Lower lobe of right lung (tissue), 2 donors: ENCODE measurements around the gene PCDHGA10. TPM values are rescaled to one million over a fixed set of nuclear protein-coding genes. Genes with fewer than 3 reads are reported as not detected.
"Not testable (repeated sequence)": the region's sequence is repeated elsewhere in the genome, so short reads cannot be mapped to it uniquely, and the experiment has no call there.

Source experiments
- ATAC-seq, 2 donors: fragments of 200-7000 bp; cut with Tn5 transposase; one replicate each; pipeline ENCODE4 v1.9.1; 2020 to 2022; ENCODE audit warnings: mild to moderate bottlenecking in 2 of 2, moderate library complexity in 2 of 2
- DNase-seq: peaks from one replicate; pipeline ENCODE4 v3.0.0-alpha.2; 2020
- H3K27ac ChIP-seq: fragments of 200-600 bp; one replicate; pipeline ENCODE4 v1.8.0; 2022
- H3K27me3 ChIP-seq: fragments of 200-600 bp; one replicate; pipeline ENCODE4 v1.8.0; 2022; ENCODE audit warnings: low read depth
- H3K36me3 ChIP-seq: fragments of 200-600 bp; one replicate; pipeline ENCODE4 v1.8.0; 2022; ENCODE audit warnings: mild to moderate bottlenecking
- H3K4me1 ChIP-seq: fragments of 200-600 bp; one replicate; pipeline ENCODE4 v1.8.0; 2022
- H3K4me3 ChIP-seq: fragments of 200-600 bp; one replicate; pipeline ENCODE4 v1.8.0; 2022; ENCODE audit warnings: mild to moderate bottlenecking
- H3K9me3 ChIP-seq: fragments of 200-600 bp; one replicate; pipeline ENCODE4 v1.8.0; 2022
- intact Hi-C: fragments of 100-400 bp; cut with DNase I; formaldehyde crosslinking; loops from one replicate; pipeline ENCODE4 v1.11.0; 2022
- total RNA-seq: library from RNA; stranded (reverse); fragmentation: NEBNext Ultra II Directional; extraction: Animal tissue kit (Norgen Biotek cat#: 25700); gene quantifications from one replicate; pipeline ENCODE4 v1.2.1, GENCODE V29; 2021
- TF ChIP-seq, protein P1 (sequence below): fragments of 200-600 bp; IDR thresholded peaks from one replicate; pipeline ENCODE4 v1.8.0; 2022; ENCODE audit warnings: antibody characterized with exemption, mild to moderate bottlenecking
- donor health status: DM: no; HTN: yes; CAD: no; lungs with severe emphysema.

The PCDHGA10 gene
- total RNA-seq, 1 donor from 2014 or later: 5.4 TPM

DNA sequence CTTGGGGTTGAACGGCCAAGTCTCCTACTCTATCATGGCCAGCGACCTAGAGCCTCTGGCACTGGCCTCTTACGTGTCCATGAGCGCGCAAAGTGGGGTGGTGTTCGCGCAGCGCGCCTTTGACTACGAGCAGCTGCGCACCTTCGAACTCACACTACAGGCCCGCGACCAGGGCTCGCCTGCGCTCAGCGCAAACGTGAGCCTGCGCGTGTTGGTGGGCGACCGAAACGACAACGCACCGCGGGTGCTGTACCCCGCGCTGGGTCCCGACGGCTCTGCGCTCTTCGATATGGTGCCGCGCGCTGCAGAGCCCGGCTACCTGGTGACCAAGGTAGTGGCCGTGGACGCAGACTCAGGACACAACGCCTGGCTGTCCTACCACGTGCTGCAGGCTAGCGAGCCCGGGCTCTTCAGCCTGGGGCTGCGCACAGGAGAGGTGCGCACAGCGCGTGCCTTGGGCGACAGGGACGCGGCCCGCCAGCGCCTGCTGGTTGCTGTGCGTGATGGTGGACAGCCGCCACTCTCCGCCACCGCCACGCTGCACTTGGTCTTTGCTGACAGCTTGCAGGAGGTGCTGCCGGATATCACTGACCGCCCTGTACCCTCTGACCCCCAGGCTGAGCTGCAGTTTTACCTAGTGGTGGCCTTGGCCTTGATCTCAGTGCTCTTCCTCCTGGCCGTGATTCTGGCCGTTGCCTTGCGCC, 13.1 kb upstream of the PCDHGA10 start:
- DNase-seq: no peak
- H3K27ac ChIP-seq: no peak overlapping the region
- H3K4me1 ChIP-seq: no peaks in the 10 kb centered on the region
- peaks cover 40% of the 10 kb centered on the region for H3K27me3 ChIP-seq
- H3K4me3 ChIP-seq: no peak overlapping the region
- no peaks in the 10 kb centered on the region for H3K36me3 ChIP-seq
- intact Hi-C loops: no loop called here
- no peak for ATAC-seq
- H3K9me3 ChIP-seq: peaks cover 63% of the 10 kb centered on the region
- TF ChIP-seq, protein P1, sequence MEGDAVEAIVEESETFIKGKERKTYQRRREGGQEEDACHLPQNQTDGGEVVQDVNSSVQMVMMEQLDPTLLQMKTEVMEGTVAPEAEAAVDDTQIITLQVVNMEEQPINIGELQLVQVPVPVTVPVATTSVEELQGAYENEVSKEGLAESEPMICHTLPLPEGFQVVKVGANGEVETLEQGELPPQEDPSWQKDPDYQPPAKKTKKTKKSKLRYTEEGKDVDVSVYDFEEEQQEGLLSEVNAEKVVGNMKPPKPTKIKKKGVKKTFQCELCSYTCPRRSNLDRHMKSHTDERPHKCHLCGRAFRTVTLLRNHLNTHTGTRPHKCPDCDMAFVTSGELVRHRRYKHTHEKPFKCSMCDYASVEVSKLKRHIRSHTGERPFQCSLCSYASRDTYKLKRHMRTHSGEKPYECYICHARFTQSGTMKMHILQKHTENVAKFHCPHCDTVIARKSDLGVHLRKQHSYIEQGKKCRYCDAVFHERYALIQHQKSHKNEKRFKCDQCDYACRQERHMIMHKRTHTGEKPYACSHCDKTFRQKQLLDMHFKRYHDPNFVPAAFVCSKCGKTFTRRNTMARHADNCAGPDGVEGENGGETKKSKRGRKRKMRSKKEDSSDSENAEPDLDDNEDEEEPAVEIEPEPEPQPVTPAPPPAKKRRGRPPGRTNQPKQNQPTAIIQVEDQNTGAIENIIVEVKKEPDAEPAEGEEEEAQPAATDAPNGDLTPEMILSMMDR: no peak

DNA sequence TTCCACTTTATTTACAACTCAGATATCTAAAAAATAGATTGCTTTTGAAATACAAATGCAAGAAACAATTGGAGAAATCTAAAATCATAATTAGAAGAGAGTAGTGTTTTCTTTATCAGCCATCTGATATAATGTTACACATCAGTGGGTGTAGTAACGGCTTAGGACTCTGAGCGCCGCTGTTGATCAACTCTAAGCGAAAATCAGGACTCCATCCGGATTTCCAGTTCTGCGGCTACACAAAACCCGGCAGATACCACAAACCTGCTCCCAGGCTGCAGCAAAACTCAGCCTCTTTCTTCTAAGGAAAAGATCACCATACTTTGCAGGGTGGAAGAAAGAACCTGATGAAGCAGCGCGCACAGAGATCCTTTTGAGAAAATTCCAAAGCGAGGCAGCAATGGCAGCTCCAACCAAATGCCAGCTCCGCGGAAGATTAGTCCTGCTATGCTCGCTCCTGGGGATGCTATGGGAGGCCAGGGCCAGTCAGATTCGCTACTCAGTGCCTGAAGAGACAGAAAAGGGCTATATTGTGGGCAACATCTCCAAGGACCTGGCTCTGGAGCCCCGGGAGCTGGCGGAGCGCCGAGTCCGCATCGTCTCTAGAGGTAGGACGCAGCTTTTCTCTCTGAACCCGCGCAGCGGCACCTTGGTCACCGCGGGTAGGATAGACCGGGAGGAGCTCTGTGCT, 10.1 kb upstream of the PCDHGA10 start, which contains the start of gene PCDHGA9:
TSS of gene PCDHGA9 (plus strand) at position 226 of the 691 bp plus-strand sequence. CDS start at position 401, 175 bp downstream.
- no peaks in the 10 kb centered on the region for H3K36me3 ChIP-seq
- no peaks in the 10 kb centered on the region for H3K4me1 ChIP-seq
- ATAC-seq (peak in 1 of 2 donors; percentile 47), DNase-seq (no peak)
- H3K27me3 ChIP-seq: peaks cover 20% of the 10 kb centered on the region
- peak within 1 kb of the TSS; percentile 32 for H3K4me3 ChIP-seq
- intact Hi-C loops: no loop called here
- TF ChIP-seq, protein P1: peak; percentile 33
- peaks cover 49% of the 10 kb centered on the region for H3K9me3 ChIP-seq
- no peak within 1 kb of the TSS for H3K27ac ChIP-seq

DNA sequence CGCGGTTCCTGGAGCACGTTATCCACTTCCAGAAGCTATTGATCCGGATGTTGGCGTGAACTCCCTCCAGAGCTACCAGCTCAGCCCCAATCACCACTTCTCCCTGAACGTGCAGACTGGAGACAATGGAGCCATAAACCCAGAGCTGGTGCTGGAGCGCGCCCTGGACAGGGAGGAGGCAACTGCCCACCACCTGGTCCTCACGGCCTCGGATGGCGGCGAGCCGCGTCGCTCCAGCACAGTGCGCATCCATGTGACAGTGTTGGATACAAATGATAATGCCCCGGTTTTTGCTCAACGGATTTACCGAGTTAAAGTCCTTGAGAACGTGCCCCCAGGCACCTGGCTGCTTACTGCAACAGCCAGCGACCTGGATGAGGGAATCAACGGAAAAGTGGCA, 9.4 kb upstream of the PCDHGA10 start:
- no peak for ATAC-seq
- peaks cover 20% of the 10 kb centered on the region for H3K27me3 ChIP-seq
- H3K4me1 ChIP-seq: no peaks in the 10 kb centered on the region
- DNase-seq: no peak
- peak overlapping the region; percentile 32 for H3K4me3 ChIP-seq
- intact Hi-C loops: no loop called here
- H3K9me3 ChIP-seq: peaks cover 54% of the 10 kb centered on the region
- H3K36me3 ChIP-seq: no peaks in the 10 kb centered on the region
- no peak overlapping the region for H3K27ac ChIP-seq
- TF ChIP-seq, protein P1: no peak

DNA sequence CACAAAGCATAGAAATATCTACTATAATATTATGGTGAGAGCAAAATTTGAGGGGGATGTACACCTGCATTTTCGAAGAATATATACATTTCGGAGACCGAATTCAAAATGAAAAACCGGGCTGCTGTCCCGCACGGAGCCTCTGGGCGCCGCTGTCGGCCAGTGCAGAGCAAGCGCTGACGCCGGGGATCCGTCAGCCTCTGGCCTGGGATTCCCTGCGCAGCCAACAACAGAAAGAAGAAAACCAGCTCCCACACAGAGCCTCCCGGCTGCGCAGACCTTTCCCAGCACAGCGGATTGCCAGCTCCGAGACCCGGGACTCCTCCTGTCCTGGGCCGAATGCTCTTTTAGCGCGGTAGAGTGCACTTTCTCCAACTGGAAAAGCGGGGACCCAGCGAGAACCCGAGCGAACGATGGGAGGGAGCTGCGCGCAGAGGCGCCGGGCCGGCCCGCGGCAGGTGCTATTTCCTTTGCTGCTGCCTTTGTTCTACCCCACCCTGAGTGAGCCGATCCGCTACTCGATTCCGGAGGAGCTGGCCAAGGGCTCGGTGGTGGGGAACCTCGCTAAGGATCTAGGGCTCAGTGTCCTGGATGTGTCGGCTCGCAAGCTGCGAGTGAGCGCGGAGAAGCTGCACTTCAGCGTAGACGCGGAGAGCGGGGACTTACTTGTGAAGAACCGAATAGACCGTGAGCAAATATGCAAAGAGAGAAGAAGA, 4.8 kb upstream of the PCDHGA10 start, which contains the start of gene PCDHGB6:
TSS of gene PCDHGB6 (plus strand) at position 232 of the 716 bp plus-strand sequence. CDS start at position 414, 182 bp downstream.
- peaks cover 65% of the 10 kb centered on the region for H3K9me3 ChIP-seq
- ATAC-seq: peak; percentile 84 to 90
- peak within 1 kb of the TSS; percentile 44 for H3K4me3 ChIP-seq
- H3K27ac ChIP-seq, intact Hi-C loops, H3K4me1 ChIP-seq, H3K36me3 ChIP-seq: not testable (repeated sequence)
- H3K27me3 ChIP-seq: peaks cover 16% of the 10 kb centered on the region
- DNase-seq: peak; percentile 76
- TF ChIP-seq, protein P1: peak; percentile 59

DNA sequence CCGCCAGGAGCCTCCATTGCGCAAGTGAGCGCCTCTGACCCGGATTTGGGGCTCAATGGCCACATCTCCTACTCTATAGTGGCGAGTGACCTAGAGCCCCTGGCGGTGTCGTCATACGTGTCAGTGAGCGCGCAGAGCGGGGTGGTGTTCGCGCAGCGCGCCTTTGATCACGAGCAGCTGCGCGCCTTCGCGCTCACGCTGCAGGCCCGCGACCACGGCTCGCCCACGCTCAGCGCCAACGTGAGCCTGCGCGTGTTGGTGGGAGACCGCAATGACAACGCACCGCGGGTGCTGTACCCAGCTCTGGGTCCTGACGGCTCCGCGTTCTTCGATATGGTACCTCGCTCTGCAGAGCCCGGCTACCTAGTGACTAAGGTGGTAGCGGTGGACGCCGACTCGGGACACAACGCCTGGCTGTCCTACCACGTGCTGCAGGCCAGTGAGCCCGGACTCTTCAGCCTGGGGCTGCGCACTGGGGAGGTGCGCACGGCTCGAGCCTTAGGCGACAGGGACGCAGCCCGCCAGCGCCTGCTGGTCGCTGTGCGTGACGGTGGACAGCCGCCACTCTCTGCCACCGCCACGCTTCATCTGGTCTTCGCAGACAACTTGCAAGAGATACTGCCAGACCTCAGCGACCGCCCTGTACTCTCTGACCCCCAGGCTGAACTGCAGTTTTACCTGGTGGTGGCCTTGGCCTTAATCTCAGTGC, 3.0 kb upstream of the PCDHGA10 start:
- Histone ChIP-seq H3K4me3 (no peak overlapping the region), H3K4me1 (peaks cover 3% of the 10 kb centered on the region), H3K27ac (no peak overlapping the region), H3K27me3 (peaks cover 15% of the 10 kb centered on the region), H3K36me3 (no peaks in the 10 kb centered on the region), H3K9me3 (peaks cover 72% of the 10 kb centered on the region)
- TF ChIP-seq, protein P1: no peak
- intact Hi-C loops: no loop called here
- DNase-seq (no peak), ATAC-seq (no peak)
